Kidney (tissue), 14 donors: Measurements from ENCODE around the gene MCOLN3. TPM values are rescaled to one million over a fixed set of nuclear protein-coding genes. Genes with fewer than 3 reads are reported as not detected.

Experiments used
- DNase-seq, 5 donors: peaks; one replicate each; pipeline ENCODE4 v3.0.0-alpha.2; 2013 to 2020
- FAIRE-seq: peaks from 2 replicates; lab custom pipeline; 2012; peaks lifted over from hg19 to GRCh38; lab: Jason Lieb, UNC
- H3K27ac ChIP-seq, 2 donors: one replicate each; pipeline ENCODE4 v1.7.0; 2013; ENCODE audit warnings: low read depth in 2 of 2, low read length in 2 of 2, inconsistent platforms in 1 of 2
- H3K27me3 ChIP-seq: one replicate; pipeline ENCODE4 v1.7.1; 2013; ENCODE audit warnings: low read length, inconsistent platforms; ENCODE audit not compliant: control insufficient read depth, insufficient read depth
- H3K36me3 ChIP-seq, 3 donors: one replicate each; pipeline versions ENCODE4 v1.7.0 to v1.7.1; 2013; ENCODE audit warnings: low read length in 3 of 3, control low read depth in 1 of 3, inconsistent platforms in 1 of 3; ENCODE audit not compliant: insufficient read depth in 3 of 3, control insufficient read depth in 2 of 3
- H3K4me1 ChIP-seq, 3 donors: one replicate each; pipeline versions ENCODE4 v1.7.0 to v1.7.1; 2013; ENCODE audit warnings: low read length in 3 of 3, inconsistent platforms in 1 of 3, low read depth in 1 of 3; ENCODE audit not compliant: control insufficient read depth in 2 of 3, insufficient read depth in 2 of 3
- H3K4me3 ChIP-seq, 3 donors: one replicate each; pipeline versions ENCODE4 v1.7.0 to v1.8.1; 2013; ENCODE audit warnings: low read length in 3 of 3, control low read depth in 1 of 3, inconsistent platforms in 1 of 3
- H3K9ac ChIP-seq, 3 donors: one replicate each; pipeline versions ENCODE4 v1.7.0 to v1.7.1; 2013; ENCODE audit warnings: low read length in 3 of 3, control low read depth in 1 of 3, inconsistent platforms in 1 of 3
- H3K9me3 ChIP-seq, 3 donors: one replicate each; pipeline versions ENCODE4 v1.7.0 to v1.7.1; 2013; ENCODE audit warnings: low read length in 3 of 3, control low read depth in 1 of 3, inconsistent platforms in 1 of 3; ENCODE audit not compliant: control insufficient read depth in 2 of 3, insufficient read depth in 1 of 3
- CTCF ChIP-seq: IDR thresholded peaks from 3 replicates; pipeline ENCODE4 v1.5.1; 2012; ENCODE audit warnings: mild to moderate bottlenecking, moderate library complexity, borderline replicate concordance; ENCODE audit not compliant: insufficient read depth; ENCODE audit errors: extremely low read depth
- intact Hi-C: fragments of 100-400 bp; cut with DNase I; formaldehyde crosslinking; loops from one replicate; pipeline ENCODE4 v1.11.1; 2022
- polyA plus RNA-seq: library from polyadenylated mRNA; stranded (reverse); fragments of 350-450 nt; fragmentation: Illumina TruSeq; extraction: RNeasy Lipid Tissue Mini Kit (QIAGEN cat#74804); gene quantifications from one replicate; pipeline ENCODE4 v1.2.3, GENCODE V29; 2014; ENCODE audit warnings: low read depth, low replicate concordance; ENCODE audit not compliant: insufficient read depth
- total RNA-seq: library from RNA; stranded (reverse); fragmentation: NEBNext Ultra II Directional; extraction: Animal tissue kit (Norgen Biotek cat#: 25700); gene quantifications from one replicate; pipeline ENCODE4 v1.2.1, GENCODE V29; 2021
- donor health status: control.
- donor health status: control.
- donor health status: control.
- donor health status: control.
- donor health status: control.
- donor health status: DM: yes; HTN: yes; CAD: no.
- donor health status: Normal renal cell carcinoma (clear cell type).

MCOLN3 gene
- total and polyA plus RNA-seq, 2 donors from 2014 or later, result 3.1 to 7.8 TPM

GRCh38 chr1:85047144-85047471 lies 1.2 kb downstream of the MCOLN3 start:
- DNase-seq, result no peak
- no peaks in the 10 kb centered on the region for H3K9me3 ChIP-seq
- no peaks in the 10 kb centered on the region for H3K4me1 ChIP-seq
- H3K36me3 ChIP-seq, result no peaks in the 10 kb centered on the region
- intact Hi-C loops, result no loop called here
- H3K4me3 ChIP-seq, result peak overlapping the region in 2 of 3 donors; percentile 57 to 63
- H3K27ac ChIP-seq, result no peak overlapping the region
- H3K9ac ChIP-seq, result peak overlapping the region in 1 of 3 donors; percentile 4
- peaks cover 19% of the 10 kb centered on the region for H3K27me3 ChIP-seq
- no peak for TF ChIP-seq CTCF
- FAIRE-seq, result no peak

GRCh38 chr1:85042413-85042812 lies 5.9 kb downstream of the MCOLN3 start:
- DNase-seq (no peak), FAIRE-seq (no peak)
- intact Hi-C loops, result no loop called here
- no peak overlapping the region for H3K27ac ChIP-seq
- no peaks in the 10 kb centered on the region for H3K36me3 ChIP-seq
- H3K4me3 ChIP-seq, result no peak overlapping the region
- peaks cover 15% of the 10 kb centered on the region for H3K27me3 ChIP-seq
- no peaks in the 10 kb centered on the region for H3K4me1 ChIP-seq
- TF ChIP-seq CTCF, result no peak
- H3K9me3 ChIP-seq, result no peaks in the 10 kb centered on the region
- H3K9ac ChIP-seq, result no peak overlapping the region

- Histone ChIP-seq H3K4me1 (no peaks in the 10 kb centered on the region), H3K27me3 (peaks cover 12% of the 10 kb centered on the region), H3K9me3 (no peaks in the 10 kb centered on the region), H3K4me3 (no peak overlapping the region), H3K9ac (no peak overlapping the region), H3K27ac (no peak overlapping the region), H3K36me3 (no peaks in the 10 kb centered on the region)
- no peak for DNase-seq
- intact Hi-C loops, result no loop called here
- no peak for TF ChIP-seq CTCF
- no peak for FAIRE-seq
Observed at GRCh38 chr1:85041793-85042192, 6.5 kb downstream of the MCOLN3 start.

GRCh38 chr1:85033221-85033620 lies 15.1 kb downstream of the MCOLN3 start:
- intact Hi-C loops, result no loop called here
- Histone ChIP-seq H3K27me3 (no peaks in the 10 kb centered on the region), H3K27ac (no peak overlapping the region), H3K4me1 (no peaks in the 10 kb centered on the region), H3K9ac (no peak overlapping the region), H3K9me3 (no peaks in the 10 kb centered on the region), H3K36me3 (no peaks in the 10 kb centered on the region), H3K4me3 (no peak overlapping the region)
- FAIRE-seq (no peak), DNase-seq (no peak)
- TF ChIP-seq CTCF, result no peak
